ENCODE measurements around the gene BSN.

DNA sequence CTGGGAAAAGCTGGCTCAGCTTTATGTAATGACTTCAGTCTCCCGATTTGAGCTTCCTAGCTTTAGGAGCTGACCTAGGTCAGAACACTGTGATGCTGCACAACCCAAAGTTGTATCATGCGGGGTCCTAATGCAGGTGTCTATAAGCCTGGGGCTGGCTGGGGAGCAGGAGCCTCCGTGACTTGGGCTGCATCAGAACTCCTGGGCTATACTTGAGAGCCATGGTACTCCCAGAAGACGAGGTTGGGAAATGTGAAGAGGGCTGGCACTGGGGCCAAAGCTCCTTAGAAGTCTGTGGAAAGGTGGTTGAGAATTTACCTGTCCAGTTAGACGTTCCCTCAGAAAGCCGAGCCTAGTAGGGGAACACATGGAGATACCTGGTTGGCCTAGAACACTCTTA is 57.0 kb downstream of the BSN start:
- TF ChIP-seq, protein P1, sequence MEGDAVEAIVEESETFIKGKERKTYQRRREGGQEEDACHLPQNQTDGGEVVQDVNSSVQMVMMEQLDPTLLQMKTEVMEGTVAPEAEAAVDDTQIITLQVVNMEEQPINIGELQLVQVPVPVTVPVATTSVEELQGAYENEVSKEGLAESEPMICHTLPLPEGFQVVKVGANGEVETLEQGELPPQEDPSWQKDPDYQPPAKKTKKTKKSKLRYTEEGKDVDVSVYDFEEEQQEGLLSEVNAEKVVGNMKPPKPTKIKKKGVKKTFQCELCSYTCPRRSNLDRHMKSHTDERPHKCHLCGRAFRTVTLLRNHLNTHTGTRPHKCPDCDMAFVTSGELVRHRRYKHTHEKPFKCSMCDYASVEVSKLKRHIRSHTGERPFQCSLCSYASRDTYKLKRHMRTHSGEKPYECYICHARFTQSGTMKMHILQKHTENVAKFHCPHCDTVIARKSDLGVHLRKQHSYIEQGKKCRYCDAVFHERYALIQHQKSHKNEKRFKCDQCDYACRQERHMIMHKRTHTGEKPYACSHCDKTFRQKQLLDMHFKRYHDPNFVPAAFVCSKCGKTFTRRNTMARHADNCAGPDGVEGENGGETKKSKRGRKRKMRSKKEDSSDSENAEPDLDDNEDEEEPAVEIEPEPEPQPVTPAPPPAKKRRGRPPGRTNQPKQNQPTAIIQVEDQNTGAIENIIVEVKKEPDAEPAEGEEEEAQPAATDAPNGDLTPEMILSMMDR (IDR thresholded peaks at IDR 0.05), result no peak
- TF ChIP-seq POLR2A (IDR thresholded peaks at IDR 0.05), result no peak

Measured in heart left ventricle (tissue), 13 donors.